GM19467 (cell line): ENCODE results near the gene TEPSIN.
A peak's percentile ranks its signal among the peaks of the same experiment; 100 is the strongest.

Source experiments
- ATAC-seq: cut with Tn5 transposase; IDR thresholded peaks from one replicate; pipeline ENCODE4 v1.9.1; 2021; ENCODE audit warnings: mild to moderate bottlenecking, moderate library complexity; ENCODE audit not compliant: unreplicated experiment

TEPSIN gene

GRCh38 chr17:81222620-81222905 lies 16.3 kb downstream of the TEPSIN start:
- ATAC-seq, result peak; percentile 3

DNA sequence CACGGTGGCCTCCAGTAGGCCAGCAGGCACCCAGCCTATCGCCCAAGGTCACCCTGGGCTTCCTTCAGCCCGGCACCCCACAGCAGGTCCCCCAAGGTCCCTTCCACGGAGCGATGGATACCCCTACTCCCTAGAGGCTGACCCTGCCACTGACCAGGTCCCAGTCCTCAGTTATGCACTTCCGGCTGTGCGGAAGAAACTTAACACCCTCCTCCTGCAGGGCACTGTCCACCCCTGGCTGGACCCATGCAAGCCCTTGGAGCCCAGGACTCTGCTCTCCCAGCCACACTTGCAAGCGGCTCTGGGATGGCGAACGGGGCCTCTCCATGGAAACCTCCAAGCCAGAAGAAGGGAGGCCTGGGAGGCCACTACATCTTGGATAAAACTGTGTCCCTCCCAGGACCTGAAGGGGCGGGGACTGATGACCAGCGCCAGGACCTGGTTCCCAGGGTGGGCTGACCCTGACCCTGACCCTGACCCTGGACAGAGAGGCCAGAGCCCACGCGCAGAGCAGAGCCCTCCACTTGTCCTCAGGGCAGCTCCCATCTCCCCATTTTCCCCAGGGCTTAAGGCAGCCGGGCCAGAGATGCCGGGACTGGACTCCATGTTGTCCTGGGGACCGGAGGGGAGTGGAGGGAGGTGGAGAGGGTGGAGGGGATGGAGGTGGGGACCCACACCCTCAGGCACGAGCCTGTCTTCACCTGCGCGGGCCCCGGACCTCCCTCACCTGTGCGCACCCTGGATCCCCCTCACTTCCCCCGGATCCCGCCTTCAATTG lies 16.8 kb downstream of the TEPSIN start:
- ATAC-seq, result no peak

DNA sequence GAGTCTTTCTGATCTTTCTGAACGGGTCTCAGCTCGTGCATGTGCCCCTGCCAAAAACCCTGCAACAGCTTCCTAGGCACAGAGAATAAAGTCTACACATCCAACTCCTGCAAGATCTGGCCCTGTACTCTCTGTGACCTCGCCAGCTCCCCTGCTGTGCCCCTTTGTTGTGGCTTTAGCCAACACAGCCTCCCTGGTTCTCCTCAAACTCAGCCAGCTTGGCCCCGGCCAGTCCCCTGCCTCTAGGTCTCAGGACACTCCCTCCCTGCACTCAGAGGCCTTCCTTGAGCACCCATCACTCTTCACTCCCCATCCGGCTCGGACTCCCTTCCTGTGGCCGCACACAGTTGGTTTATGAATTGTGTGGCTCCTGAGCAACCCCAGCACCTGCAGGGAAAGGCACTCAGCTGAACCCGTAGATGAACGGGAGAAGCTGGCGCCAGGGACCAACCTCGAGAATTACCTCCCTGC lies 17.4 kb downstream of the TEPSIN start:
- no peak for ATAC-seq

GRCh38 chr17:81219476-81220180 lies 19.2 kb downstream of the TEPSIN start:
- ATAC-seq, result no peak

GRCh38 chr17:81218991-81219390 lies 19.9 kb downstream of the TEPSIN start:
- ATAC-seq, result no peak

GRCh38 chr17:81218459-81218858 lies 20.4 kb downstream of the TEPSIN start:
- no peak for ATAC-seq

- no peak for ATAC-seq
Measured at GRCh38 chr17:81217491-81217890, 21.4 kb downstream of the TEPSIN start.

- ATAC-seq, result no peak
Measured at GRCh38 chr17:81213978-81214377, 24.9 kb downstream of the TEPSIN start.

- ATAC-seq, result no peak
Measured at GRCh38 chr17:81212365-81212764, 26.5 kb downstream of the TEPSIN start.

DNA sequence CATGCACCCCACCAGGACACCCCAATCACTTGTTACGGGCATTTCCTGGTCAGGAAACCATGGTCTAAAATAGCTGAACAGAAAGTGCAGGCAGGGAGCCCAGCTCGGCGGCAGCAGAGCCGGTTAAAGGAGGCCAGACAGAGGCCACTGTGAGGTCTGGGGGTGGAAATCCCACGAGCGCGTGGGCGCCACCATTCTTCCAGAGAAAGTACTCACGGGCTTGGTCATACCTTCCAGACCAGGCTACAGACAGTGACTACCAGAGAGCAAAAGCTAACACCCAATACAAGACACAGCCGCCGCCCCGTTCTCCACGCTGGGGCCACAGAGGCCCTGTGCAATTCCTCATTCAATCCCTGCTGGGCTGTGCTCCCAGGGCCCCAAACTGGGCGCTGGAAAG lies 28.0 kb downstream of the TEPSIN start:
- ATAC-seq, result no peak

- no peak for ATAC-seq
Measured at GRCh38 chr17:81210466-81210865, 28.4 kb downstream of the TEPSIN start.

DNA sequence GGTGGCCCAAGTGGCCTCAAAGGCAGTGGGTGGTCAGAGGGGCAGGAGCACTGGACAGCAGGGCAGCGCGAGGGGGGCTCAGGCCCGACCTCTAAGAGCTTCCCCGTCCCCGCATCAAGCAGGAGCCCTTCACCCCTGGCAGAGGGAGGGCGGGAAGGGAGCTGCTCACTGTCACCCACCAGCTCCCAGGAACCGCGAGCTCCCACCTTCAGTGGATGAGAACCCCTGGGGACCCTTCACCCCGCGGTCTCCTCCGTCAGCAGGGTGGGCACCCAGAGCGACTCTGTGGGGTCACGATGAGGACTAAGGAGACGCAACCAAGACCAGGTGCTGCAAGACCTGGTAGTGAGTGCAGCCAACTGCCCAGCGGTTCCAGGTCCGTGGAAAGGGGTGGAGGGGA lies 29.7 kb downstream of the TEPSIN start:
- no peak for ATAC-seq

GRCh38 chr17:81208651-81209050 lies 30.2 kb downstream of the TEPSIN start:
- ATAC-seq, result no peak

- ATAC-seq, result no peak
Measured at GRCh38 chr17:81207610-81208581, 31.0 kb downstream of the TEPSIN start.

DNA sequence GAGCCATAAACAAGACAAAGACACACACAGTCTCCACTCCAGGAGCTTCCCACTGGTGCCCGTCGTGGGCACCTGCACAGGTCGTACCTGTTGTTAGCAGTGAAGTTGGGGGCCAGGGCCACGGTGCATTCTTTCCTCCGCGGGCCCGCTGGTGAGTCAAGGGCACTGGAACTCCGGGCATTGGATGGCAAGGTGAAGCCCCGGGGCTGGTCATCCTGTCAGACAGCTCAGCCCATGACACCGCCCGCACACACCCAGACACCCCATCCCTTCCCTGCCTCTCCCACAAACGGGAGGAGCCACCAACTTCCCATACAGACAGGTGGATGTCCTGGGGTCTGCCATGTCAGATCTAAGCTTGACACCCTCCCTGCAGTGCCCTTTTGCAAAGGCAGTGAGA lies 32.2 kb downstream of the TEPSIN start:
- ATAC-seq, result no peak

- no peak for ATAC-seq
Measured at GRCh38 chr17:81206166-81206565, 32.7 kb downstream of the TEPSIN start.

- ATAC-seq, result no peak
Measured at GRCh38 chr17:81204578-81204977, 34.3 kb downstream of the TEPSIN start.

- ATAC-seq, result no peak
Measured at GRCh38 chr17:81203136-81203535, 35.7 kb downstream of the TEPSIN start.

DNA sequence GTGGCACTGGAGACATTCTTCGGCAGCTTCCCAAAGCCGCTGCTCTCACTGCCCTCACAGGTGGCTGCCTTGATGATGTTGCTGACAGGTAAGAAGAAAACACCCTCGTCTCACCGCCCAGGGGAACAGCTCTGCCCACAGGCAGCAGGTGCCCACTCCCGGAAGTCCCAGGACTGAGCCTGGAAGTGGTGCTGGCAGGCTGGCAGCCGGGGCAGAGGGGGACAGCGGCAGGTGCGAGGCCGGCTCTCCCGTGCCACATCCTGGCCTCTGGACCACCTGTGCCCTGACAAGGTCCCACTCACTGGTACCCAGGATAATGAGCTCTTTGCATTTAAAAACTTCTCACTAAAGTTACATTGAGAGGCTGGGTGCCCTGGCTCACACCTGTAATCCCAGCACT lies 36.5 kb downstream of the TEPSIN start:
- ATAC-seq, result no peak

DNA sequence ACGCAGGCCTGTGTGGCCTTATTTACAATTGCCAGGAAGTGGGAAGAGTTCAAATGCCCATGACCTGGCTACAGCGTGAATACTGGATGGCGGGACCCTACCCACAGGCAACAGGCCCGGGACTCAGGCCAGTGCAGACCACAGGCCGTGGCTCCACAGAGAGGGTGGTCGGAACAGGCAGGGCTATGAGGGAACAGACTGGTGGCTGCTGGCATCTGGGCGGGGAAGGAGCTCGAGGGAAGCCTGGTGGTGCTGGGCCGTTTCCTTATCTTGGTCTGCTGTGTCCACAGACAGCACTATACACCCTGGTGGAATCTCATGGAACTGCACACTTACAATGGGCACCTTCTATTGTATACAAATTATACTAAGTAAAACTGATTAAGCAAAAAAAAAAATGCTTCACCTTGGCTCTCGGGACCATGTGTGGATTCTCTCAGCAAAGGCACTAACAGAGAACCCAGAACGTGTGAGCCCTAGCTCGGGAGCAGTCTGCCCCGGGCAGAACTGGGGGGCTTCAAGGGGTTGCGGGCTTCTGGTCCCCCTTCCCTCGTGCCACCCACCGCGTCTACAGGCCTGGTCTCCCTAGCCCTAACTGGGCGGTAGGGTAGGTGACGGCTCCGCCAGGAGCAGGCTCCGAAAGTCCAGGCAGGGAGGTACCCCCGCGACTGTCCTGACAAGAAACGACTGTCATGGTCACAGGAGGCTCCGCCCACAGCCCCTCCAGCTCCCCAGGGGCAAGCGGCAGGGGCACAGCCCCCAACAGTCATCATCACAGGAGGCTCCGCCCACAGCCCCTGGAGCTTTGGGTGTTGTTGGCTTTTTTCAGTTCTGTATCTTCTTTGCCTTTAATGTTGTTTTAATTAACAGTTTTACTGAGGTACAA lies 37.9 kb downstream of the TEPSIN start:
- ATAC-seq, result no peak
